ENCODE results near the gene SORL1-AS1.

Gene SORL1-AS1

DNA sequence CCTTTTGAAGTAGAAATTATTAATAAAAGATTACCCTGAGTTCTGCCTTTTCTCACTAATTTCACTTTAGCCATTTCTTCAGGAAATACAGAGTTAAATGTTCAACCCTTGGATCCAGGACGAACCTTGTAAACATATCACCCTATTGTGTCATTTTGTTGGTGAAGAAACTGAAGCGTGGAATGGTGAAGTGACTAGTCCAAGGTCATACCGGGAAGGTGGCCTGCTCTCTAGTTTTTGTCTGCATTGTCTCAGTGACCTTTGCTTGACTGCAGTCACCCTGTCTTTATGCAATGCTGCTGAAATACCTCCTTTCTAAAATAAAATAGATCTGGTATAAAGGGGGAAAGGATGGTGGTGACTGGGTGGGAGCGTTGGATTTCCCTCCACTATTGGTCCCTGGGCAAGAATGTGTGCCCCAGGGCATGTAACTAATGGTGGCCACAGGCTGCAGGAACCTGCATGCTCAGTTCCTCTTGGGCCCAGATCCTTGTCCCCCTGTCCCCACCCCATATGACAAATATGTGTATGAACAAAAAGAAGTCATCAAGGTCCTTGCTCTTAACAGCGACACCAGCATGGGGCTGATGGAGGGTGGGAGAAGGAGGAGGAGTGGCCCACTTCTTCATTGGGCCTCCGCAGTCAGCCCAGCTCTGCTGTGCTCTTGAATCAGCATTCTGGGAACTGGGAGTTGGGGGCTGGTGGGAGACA lies 977 bp upstream of the SORL1-AS1 start:
- DNase-seq (ENCODE audit: extremely low read depth in 1 of 2, low read depth in 1 of 2): no peak

DNA sequence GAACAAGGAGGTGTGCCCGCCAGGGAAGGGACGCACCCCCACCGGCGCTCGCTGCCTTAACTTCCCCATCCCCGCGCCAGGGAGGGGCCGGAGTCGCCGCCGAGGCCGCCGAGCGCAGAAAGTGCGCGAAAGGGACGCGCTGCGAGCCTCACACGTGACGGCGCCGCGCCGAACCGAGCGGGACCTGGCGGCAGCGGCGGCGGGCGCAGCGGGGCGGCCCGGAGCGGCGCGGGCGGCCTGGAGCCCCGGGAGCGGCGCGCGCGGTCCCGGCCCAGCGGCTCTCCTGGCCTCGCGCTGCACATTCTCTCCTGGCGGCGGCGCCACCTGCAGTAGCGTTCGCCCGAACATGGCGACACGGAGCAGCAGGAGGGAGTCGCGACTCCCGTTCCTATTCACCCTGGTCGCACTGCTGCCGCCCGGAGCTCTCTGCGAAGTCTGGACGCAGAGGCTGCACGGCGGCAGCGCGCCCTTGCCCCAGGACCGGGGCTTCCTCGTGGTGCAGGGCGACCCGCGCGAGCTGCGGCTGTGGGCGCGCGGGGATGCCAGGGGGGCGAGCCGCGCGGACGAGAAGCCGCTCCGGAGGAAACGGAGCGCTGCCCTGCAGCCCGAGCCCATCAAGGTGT lies 670 bp downstream of the SORL1-AS1 start, which contains the start of gene SORL1:
Gene SORL1, plus strand, starts transcription at position 329 of the 623 bp plus-strand sequence. Its CDS starts 18 bp downstream, at position 347.
- peak in 1 of 2 donors; percentile 43 for DNase-seq (ENCODE audit: extremely low read depth in 1 of 2, low read depth in 1 of 2)

DNA sequence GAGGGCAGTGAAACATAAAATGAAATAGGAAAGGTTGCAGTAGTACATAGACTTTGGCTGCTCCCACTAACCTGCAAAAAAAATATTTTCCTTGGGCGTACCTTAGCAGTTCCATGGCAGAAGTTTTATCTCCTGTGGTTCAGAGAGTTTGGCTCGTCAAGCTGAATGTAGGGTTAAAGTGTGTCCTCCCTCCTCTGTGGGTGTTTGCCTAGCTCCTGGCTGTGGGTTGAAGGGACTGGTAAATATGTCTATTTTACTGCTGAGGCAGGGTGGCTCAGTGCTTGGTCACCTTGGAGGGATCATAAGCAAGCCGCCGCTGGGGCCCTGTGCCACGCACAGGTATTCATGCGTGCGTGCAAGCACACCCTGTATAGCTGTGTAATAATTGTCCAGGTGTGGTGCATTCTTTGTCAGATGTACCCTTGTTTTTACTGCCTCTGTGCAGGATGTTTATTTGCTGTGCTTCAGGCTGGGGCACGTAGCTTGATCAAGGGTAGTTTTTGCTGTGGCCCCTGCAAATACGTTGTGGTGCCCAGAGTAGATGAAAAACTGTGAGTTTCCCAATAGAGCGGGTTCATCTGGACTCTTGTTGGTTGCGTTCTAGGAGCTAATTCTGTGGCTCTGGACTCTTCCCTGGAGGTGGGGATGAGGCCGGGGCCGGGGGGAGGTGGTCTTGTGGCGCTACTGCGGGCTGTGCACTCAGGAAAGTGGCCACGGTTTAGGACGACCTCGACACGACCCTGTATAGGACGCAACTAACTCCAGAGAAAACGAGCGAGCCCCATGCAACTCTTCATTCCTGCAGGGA lies 1.4 kb downstream of the SORL1-AS1 start:
- DNase-seq (ENCODE audit: extremely low read depth in 1 of 2, low read depth in 1 of 2): no peak

DNA sequence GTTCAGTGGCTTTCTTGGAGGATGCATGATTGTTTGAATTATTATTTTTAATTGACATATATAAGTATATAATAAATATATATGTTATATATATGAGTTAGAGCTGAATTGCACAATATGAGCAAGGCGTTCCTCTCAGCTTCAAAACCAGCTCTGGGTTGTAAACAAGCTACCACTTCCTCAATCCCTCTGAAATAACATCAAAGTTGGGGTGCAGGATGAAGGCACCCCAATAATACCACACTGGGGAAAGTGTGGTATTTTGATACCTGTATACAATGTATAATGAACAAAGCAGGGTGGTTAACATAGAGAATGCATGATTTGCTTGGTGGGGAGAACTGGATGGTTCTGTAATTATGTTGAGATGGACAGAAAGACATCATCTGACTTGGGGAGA lies 2.4 kb downstream of the SORL1-AS1 start:
- no peak for DNase-seq (ENCODE audit: extremely low read depth in 1 of 2, low read depth in 1 of 2)

DNA sequence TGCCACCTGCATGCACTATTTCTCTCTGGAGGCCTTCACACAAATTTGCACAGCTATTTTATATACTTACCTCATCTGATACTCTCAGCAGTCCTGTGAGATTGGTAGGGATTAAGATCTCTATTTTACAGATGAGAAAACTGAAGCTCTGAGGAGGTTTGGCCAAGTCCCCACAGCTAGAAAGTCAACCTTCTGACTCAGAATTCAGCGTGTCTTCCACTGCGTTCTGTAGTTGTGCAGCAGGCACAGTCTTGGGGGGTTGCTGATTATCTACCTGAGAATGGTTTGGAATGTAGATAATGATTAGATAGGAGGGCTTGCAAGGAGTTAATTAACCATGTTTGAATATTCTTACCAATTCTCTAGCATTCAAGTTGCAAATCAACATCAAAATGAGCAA lies 3.1 kb downstream of the SORL1-AS1 start:
- no peak for DNase-seq (ENCODE audit: extremely low read depth in 1 of 2, low read depth in 1 of 2)

DNA sequence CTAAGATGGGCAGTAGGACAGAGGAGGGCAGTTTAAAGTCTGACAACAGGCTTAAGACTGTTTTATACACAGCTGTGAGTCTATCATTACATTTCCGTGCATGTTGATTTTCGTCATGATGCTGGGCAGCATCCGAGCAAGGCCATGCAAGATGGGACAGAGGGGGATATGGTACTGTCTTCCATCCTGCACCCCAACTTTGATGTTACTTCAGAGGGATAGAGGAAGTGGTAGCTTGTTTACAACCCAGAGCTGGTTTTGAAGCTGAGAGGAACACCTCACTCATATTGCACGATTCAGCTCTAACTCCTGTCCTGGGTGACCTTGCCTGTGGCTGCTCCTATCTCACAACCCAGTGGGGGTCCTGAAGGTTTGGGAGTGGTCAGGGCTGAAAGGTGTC lies 3.6 kb downstream of the SORL1-AS1 start:
- DNase-seq (ENCODE audit: extremely low read depth in 1 of 2, low read depth in 1 of 2): no peak

DNA sequence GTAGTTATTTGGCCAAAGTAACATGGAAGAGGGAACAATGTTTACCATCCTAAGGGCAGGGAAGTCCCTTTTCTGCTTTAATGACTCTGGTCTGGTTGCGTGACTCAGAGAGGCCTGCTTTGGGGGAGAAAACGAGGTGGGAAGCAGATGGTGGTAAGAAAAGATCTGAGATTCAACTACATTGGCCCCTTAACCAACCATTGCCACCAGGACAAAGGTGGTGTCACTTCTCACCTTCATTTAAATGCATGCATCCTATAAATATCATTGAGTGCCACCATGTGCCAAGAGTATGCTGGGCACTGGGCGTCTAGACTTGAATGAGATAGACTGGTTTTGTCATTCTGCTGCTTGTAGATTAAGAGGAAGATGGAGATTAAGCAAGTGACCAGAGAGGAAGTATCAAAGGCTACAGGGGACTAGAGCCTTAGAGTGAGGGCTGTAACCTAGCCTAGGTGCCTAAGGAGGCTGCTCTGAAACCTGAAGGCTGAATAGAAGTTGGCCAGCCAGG lies 4.3 kb downstream of the SORL1-AS1 start:
- DNase-seq (ENCODE audit: extremely low read depth in 1 of 2, low read depth in 1 of 2): no peak

DNA sequence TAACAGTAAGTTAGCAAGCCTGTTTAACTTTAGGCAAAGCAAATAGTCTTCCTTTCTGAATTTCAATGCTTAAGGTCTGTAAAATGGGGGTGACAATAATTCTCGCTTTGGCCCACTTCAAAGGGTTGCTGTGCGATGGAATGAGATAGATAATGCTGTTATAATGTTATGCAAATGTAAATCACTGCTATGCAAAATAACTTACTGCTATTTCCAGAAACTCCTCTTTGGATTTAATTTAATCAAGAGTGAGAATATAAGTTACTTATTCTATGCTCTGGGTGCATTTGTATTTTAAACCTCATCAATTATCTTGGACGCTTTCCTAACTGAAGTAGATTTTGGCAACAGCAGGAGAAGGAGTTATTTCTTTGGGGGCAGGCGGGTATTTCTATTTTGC lies 4.8 kb downstream of the SORL1-AS1 start:
- DNase-seq (ENCODE audit: extremely low read depth in 1 of 2, low read depth in 1 of 2): no peak

DNA sequence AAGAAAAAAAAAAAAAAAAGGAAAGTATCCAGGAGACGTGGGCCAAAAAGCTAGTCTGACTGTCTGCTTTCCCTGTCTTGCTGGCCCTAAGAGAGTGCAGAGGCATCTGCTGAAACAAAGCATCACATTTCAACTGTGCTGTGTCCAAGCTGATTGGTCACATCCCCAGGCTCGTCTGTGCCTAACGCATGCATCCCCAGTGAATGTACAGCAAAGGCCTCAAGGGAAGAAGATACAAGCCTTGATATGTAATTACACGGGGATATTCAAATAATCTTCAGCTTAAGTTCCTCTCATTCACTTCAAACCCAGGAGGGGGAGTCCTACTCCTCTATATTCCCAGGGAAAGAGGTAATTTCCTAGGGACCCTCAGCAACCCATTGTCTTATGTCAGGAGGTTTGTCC lies 6.0 kb downstream of the SORL1-AS1 start:
- no peak for DNase-seq (ENCODE audit: extremely low read depth in 1 of 2, low read depth in 1 of 2)

DNA sequence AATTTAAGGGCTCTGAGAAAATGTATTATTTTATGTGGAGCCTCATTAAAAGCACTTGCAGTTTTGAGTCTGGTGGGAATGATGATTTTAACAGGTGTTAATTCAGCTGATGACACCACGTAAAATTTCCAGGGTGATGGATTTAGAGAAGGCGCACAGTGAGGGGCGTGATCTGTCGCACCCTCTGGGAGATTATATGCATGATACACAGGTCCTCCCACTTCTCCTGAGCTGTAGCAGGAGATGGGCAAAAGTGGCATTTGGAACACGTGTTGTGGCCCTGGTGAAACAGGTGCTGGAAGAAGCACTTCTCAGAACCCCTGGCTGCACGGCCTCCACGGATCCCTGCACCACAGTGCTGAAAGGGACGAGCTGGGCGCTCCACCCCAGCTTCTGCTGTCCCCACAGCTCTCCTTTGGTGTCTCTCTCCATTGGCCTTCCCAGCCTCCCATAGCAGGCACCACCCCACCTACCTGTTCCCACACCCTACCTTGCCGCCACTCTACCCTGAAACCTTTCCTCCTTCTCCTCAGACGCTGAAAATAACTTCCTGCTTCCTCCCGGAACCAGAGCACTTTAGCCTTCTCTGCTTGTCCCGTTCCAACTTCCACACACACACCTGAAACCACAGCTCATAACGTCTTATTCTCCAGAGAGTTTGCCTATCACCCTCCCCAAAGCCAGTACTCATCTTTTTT lies 7.5 kb downstream of the SORL1-AS1 start:
- DNase-seq (ENCODE audit: extremely low read depth in 1 of 2, low read depth in 1 of 2): no peak

DNA sequence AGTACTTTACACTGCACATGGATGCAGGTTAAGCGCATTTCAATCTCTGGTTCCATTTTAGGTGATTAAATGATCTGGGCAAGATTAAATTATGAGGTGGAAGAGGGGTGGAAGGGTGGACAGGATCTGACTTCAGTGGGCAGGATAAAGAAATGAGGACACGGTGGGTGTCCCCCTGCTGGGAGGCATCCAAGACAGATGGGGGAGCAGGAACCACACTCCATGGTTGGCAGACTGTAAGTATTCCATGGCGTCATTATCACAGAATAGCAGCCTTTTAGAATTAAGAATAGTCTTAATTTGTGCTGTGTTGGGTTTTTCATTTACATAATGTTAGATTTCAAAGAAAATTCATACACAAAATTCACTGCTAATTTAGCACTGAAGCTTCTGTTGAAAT lies 8.2 kb downstream of the SORL1-AS1 start:
- no peak for DNase-seq (ENCODE audit: extremely low read depth in 1 of 2, low read depth in 1 of 2)

DNA sequence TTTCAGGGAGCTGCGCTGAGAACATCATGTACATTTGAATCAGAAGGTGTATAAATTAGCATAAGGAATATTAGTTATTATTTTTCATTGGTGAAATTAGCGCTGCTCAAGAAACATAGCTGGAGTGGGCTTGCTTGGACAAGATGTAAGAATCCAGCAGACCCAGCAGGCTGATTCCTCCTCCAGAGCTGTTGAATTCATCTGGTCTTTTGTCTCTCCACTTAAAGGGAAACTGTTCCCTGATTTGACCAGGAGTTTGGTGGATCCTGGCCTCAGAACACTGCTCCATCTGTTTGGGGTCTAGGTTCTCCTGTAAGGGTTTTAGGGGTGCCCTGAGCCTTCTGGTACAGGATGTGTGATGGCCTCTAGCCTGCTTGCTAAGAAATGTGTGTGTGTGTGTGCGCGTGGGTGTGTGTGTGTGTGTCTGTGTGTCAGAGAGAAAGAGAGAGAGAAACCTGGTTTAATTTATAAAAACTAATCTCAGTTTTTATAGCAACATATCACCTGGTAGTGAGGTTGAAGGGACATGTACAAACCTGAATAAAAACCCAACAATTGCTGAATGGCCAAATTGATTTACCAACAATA lies 9.0 kb downstream of the SORL1-AS1 start:
- no peak for DNase-seq (ENCODE audit: extremely low read depth in 1 of 2, low read depth in 1 of 2)

DNA sequence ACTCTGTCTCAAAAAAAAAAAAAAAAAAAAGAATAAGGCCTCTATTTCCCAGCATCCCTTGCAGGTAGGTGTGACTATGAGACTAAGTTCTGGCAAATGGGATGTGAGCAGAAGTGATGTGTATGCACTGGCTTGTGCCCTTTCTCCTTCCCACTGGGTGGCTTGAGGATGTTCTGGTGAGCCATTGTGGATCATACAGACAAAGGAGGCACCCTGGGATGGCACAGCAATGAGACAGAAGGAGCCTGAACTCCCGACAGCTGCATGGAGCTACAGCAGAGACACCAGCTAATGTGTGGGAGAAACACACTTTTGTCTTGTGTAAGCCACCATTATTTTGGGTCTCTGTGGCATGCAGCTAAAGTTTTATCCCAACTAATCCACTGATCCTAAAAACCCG lies 11.2 kb downstream of the SORL1-AS1 start:
- DNase-seq (ENCODE audit: extremely low read depth in 1 of 2, low read depth in 1 of 2): no peak

DNA sequence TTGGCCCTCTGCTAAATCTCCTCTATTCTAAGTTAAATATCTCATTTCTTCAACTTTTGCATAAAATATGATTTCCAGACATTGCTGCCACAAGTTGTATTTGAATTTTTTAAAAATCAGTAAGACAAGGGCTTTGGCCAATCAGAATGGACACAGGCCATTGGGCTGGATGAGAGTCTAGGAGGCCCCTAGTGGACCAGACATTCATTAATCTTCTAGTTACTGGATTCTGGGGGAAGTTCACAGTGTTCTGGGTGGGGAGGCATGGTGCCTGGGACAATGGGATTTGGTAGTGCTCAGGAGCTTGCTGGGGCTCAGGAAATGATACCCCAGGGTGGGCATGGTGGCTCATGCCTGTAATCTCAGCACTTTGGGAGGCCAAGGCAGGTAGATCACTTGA lies 13.0 kb downstream of the SORL1-AS1 start:
- DNase-seq (ENCODE audit: extremely low read depth in 1 of 2, low read depth in 1 of 2): no peak

DNA sequence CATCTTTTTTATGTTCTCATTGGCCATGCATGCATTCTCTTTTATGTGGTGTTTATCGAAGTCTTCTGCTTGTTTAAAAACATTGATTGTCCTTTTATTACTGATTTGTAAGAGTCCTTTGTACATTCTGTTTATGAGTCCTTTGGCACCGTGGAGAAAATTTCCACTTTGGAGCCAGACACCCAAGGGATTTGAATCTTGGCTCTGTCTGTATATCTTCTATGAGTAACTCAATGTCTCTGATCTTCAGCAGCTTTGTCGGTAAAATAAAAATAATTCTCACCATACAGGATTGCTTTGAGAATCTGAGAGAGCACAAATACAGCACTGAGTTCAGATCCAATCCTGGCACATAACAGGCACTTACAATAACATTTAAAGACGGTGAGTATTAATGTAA lies 13.4 kb downstream of the SORL1-AS1 start:
- DNase-seq (ENCODE audit: extremely low read depth in 1 of 2, low read depth in 1 of 2): no peak

DNA sequence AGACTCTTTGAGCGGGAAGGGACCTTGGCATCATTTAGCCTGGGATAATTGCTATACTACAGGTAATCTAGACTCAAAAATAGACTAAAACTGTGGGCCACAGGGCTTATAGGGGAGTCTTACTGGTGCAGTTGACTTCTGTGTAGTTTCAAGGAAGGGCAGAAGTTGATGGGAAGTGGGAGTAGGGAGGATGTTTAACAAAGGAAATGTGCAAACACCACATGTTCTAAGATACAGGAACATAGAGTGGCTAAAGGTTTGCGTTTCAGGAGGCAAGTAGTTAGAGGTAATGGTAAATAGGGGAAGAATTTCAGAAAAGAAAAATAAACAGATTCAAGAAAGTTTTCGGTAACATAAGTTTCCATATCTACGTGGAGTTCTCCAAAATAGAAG lies 15.1 kb downstream of the SORL1-AS1 start:
- no peak for DNase-seq (ENCODE audit: extremely low read depth in 1 of 2, low read depth in 1 of 2)

DNA sequence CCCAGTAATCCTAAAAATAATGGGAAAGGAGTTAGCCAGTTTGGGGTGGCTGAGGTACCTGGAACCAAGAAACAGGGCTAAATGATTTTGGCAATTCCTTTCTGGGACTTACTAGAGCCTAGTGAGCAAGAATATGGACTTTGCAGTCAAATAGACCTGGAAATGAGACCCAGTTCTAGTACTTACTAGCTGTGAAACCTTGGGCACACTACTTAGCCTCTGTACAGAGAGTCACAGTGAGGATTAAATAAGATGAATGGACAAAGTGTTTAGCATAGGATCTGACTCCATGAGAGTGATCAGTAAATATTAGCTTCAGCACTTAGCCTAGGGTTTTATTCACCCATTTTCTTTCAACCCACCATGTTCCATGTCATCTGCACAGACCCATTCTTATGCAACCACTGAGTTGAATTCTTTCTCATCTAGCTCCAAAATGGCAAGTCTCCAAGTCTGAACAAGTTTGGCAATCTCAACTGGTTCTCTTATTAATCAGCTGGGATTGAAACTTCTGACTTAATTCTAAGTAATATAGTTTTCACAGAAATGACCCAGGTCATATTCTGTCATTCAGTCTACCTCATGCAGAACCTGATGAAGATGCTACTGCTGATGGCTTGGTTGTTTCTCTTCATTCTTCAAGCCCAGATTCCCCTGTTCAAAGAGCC lies 15.6 kb downstream of the SORL1-AS1 start:
- DNase-seq (ENCODE audit: extremely low read depth in 1 of 2, low read depth in 1 of 2): no peak

DNA sequence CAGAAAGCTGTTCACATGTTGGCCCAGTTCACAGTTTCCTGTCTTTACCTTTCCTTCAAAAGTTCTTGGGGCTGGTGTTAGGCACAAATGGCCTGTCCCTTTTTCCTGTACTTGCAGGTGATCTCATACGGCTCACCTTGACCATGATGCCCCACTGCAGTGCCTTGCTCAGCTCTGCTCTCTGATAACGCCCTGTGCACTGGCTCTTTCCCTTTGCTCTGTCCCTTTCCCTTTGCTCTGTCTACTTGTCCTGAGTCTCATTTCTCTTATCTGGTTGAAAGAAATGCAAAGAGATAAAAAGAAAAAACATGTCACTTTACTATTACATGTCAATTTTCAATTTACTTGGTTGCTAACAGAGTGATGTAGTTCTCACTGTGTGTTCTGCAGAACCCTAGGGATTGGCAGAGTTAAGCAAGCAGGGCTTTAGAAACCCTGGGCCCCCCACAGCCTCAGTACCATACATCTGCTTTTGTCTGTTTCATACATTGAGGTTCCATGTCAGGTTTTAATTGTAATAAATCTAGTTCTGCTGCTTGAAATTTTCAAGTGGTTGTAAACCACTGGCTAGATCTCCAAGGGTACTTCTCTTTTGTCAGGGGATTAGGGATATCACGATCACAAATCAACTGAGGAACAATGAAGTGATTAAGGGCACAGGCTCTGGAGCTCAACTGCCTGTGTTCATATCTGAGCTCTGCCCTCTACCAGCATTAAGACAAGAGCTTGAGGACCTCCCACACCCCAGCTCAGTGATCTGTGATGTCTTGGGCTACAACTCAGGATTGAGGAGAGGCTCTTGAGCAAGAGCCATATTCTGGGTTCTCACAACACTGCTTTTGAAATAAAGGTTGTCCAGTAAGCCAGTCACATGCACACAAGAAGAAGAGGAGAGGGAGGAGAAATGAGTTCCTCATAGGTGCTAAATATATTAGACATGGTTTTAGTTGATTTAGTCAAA lies 16.9 kb downstream of the SORL1-AS1 start:
- no peak for DNase-seq (ENCODE audit: extremely low read depth in 1 of 2, low read depth in 1 of 2)

DNA sequence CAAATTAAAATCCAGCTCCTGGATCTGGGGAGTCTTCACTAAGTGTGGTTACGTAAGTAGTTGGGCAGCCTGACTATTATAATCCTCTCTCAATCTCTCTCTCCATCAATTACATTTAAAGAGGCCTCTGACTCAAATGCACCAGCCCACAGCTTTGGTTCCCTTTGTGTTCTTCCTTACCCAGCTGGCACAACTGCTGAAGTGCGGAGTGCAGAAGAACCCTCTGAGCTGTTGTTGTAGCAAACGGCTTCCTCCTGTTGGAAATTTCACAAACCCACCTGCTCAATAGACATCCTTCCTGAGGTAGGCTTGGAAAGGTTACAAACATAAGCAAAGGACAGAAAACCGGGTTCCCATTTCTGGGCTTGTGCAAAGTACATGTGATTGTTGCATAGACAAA lies 17.6 kb downstream of the SORL1-AS1 start:
- no peak for DNase-seq (ENCODE audit: extremely low read depth in 1 of 2, low read depth in 1 of 2)

Data from stimulated activated CD8-positive, alpha-beta memory T cell treated with anti-CD3 and anti-CD28 coated beads, Interleukin-7, amount 100 ng/mL, for 48 hours (primary cell).